Bronchial epithelial cell (primary cell): ENCODE results near the gene BCKDHA. TPM values are rescaled to one million over a fixed set of nuclear protein-coding genes. Genes with fewer than 3 reads are reported as not detected.

Source experiments
- DNase-seq: peaks from one replicate; pipeline ENCODE4 v3.0.0-alpha.2; 2010; ENCODE audit warnings: low read depth
- FAIRE-seq: peaks from 2 replicates; lab custom pipeline; 2011; peaks lifted over from hg19 to GRCh38; lab: Jason Lieb, UNC
- H3K27me3 ChIP-seq: 2 replicates; pipeline ENCODE4 v1.5.1; 2011; ENCODE audit warnings: low read length; ENCODE audit not compliant: control insufficient read depth, insufficient read depth
- H3K36me3 ChIP-seq: 2 replicates; pipeline ENCODE4 v1.5.1; 2011; ENCODE audit warnings: low read length; ENCODE audit not compliant: control insufficient read depth, insufficient read depth
- H3K4me3 ChIP-seq: 2 replicates; pipeline ENCODE4 v1.5.1; 2011; ENCODE audit warnings: mild to moderate bottlenecking, low read depth, low read length, control low read depth
- CTCF ChIP-seq: IDR thresholded peaks from 2 replicates; pipeline ENCODE4 v1.5.1; 2011; ENCODE audit warnings: mild to moderate bottlenecking, moderate library complexity, low read length, control low read depth, inconsistent platforms; ENCODE audit not compliant: insufficient read depth, severe bottlenecking
- total RNA-seq: library from RNA; depleted of rRNA; stranded (reverse); fragments of >200 nt; gene quantifications from 2 replicates; pipeline ENCODE4 v1.2.1, GENCODE V29; 2014

Gene BCKDHA
- total RNA-seq: 39.6 and 41.6 TPM in 2 replicates

GRCh38 chr19:41397086-41398049 lies at the start of gene BCKDHA, which contains the start of gene EXOSC5:
Gene BCKDHA (plus strand): TSS chr19:41397818. CDS start chr19:41397828, 10 bp downstream.
Gene EXOSC5 (minus strand): TSS chr19:41397359. CDS start chr19:41397328, 31 bp downstream.
- DNase-seq: peak; percentile 99
- Histone ChIP-seq H3K36me3 (no peaks in the 10 kb centered on the region), H3K27me3 (no peaks in the 10 kb centered on the region), H3K4me3 (peak within 1 kb of the TSS; percentile 88)
- no peak for TF ChIP-seq CTCF
- peak; percentile 82 for FAIRE-seq

GRCh38 chr19:41350735-41351338 lies 46.8 kb upstream of the BCKDHA start:
- peak overlapping the region; percentile 64 for H3K4me3 ChIP-seq
- H3K36me3 ChIP-seq: peaks cover 1% of the 10 kb centered on the region
- H3K27me3 ChIP-seq: no peaks in the 10 kb centered on the region
- TF ChIP-seq CTCF: no peak
- DNase-seq: peak; percentile 44
- no peak for FAIRE-seq

GRCh38 chr19:41351339-41352245 lies 46.0 kb upstream of the BCKDHA start:
- peak; percentile 55 for DNase-seq
- TF ChIP-seq CTCF: no peak
- Histone ChIP-seq H3K36me3 (peaks cover 1% of the 10 kb centered on the region), H3K4me3 (peak overlapping the region; percentile 64), H3K27me3 (no peaks in the 10 kb centered on the region)
- no peak for FAIRE-seq

- FAIRE-seq: no peak
- H3K36me3 ChIP-seq: peaks cover 1% of the 10 kb centered on the region
- TF ChIP-seq CTCF: no peak
- H3K4me3 ChIP-seq: peak overlapping the region; percentile 64
- DNase-seq: no peak
- H3K27me3 ChIP-seq: no peaks in the 10 kb centered on the region
These were observed 45.4 kb upstream of the BCKDHA start for GRCh38 chr19:41352279-41352608.

GRCh38 chr19:41352609-41353465 lies 44.8 kb upstream of the BCKDHA start:
- Histone ChIP-seq H3K36me3 (peaks cover 1% of the 10 kb centered on the region), H3K27me3 (no peaks in the 10 kb centered on the region), H3K4me3 (peak overlapping the region; percentile 64)
- TF ChIP-seq CTCF: peak; percentile 68
- FAIRE-seq (no peak), DNase-seq (peak; percentile 38)
